GM12878 (cell line): ENCODE data around the gene DNAAF5. TPM values are rescaled to one million over a fixed set of nuclear protein-coding genes. Genes with fewer than 3 reads are reported as not detected.

ENCODE experiments used
- ATAC-seq: fragments of 200-7000 bp; cut with Tn5 transposase; 3 replicates; pipeline ENCODE4 v1.9.1; 2020; ENCODE audit warnings: mild to moderate bottlenecking, moderate library complexity
- BruUV-seq: library from RNA; stranded (reverse); fragments of 400-500 nt; replicated peaks from 2 replicates; lab custom pipeline; 2021; lab: Mats Ljungman, UMichigan
- CTCF ChIA-PET: fragments of 300-600 bp; sonication (Branson Sonifier 250); formaldehyde crosslinking; extraction: SDS; loops from one replicate; lab custom pipeline; 2021; ENCODE audit warnings: inconsistent platforms; lab: Yijun Ruan, JAX
- POLR2A ChIA-PET: fragments of 350-600 bp; formaldehyde crosslinking; extraction: SDS; loops from one replicate; lab custom pipeline; 2021; ENCODE audit warnings: inconsistent platforms; lab: Charles Lee
- RAD21 ChIA-PET: fragments of 300-600 bp; sonication (Branson Sonifier 250); formaldehyde crosslinking; loops from one replicate; lab custom pipeline; 2023; ENCODE audit warnings: antibody characterized with exemption; ENCODE audit not compliant: unreplicated experiment; lab: Charles Lee
- SMC1A ChIA-PET: fragments of 300-600 bp; sonication (Branson Sonifier 250); formaldehyde crosslinking; loops from one replicate; lab custom pipeline; 2023; ENCODE audit not compliant: unreplicated experiment, uncharacterized antibody; lab: Charles Lee
- DNase-seq: peaks from one replicate; pipeline ENCODE4 v3.0.0-alpha.2; 2011; ENCODE audit warnings: low read depth, low spot score
- FAIRE-seq: peaks from 3 replicates; lab custom pipeline; 2011; peaks lifted over from hg19 to GRCh38; lab: Jason Lieb, UNC
- H2AFZ ChIP-seq: 2 replicates; pipeline ENCODE4 v1.6.0; 2011; ENCODE audit warnings: low read depth, low read length, control low read depth; ENCODE audit not compliant: control insufficient read depth
- H3K27ac ChIP-seq: 2 replicates; pipeline ENCODE4 v1.5.1; 2011; ENCODE audit warnings: control low read depth; ENCODE audit not compliant: control insufficient read depth, insufficient read depth
- H3K27me3 ChIP-seq, 2 experiments: replicated peaks in 1 of 2; 2 replicates each; pipeline versions ENCODE4 v1.6.0 to v1.6.1; 2011; ENCODE audit warnings: low read length in 1 of 2; ENCODE audit not compliant: control insufficient read depth in 2 of 2, insufficient read depth in 2 of 2
- H3K36me3 ChIP-seq, 2 experiments: 2 replicates each; pipeline ENCODE4 v1.5.1; 2011; ENCODE audit warnings: low read length in 1 of 2; ENCODE audit not compliant: control insufficient read depth in 2 of 2, insufficient read depth in 2 of 2
- H3K4me1 ChIP-seq: 2 replicates; pipeline ENCODE4 v1.6.1; 2011; ENCODE audit warnings: mild to moderate bottlenecking, low read length, moderate library complexity, mixed read lengths; ENCODE audit not compliant: control insufficient read depth, insufficient read depth
- H3K4me2 ChIP-seq: 2 replicates; pipeline ENCODE4 v1.6.0; 2011; ENCODE audit warnings: control low read depth; ENCODE audit not compliant: control insufficient read depth, insufficient read depth
- H3K4me3 ChIP-seq: fragments of 200-600 bp; sonication (generic); 2 replicates; pipeline ENCODE4 v1.5.1; 2016
- H3K79me2 ChIP-seq: 2 replicates; pipeline ENCODE4 v1.6.0; 2011; ENCODE audit warnings: low read length; ENCODE audit not compliant: control insufficient read depth, insufficient read depth
- H3K9ac ChIP-seq: 2 replicates; pipeline ENCODE4 v1.8.0; 2011; ENCODE audit warnings: low read length, control low read depth, mixed read lengths; ENCODE audit not compliant: control insufficient read depth, insufficient read depth
- H3K9me3 ChIP-seq: replicated peaks from 3 replicates; pipeline ENCODE4 v1.5.1; 2011; ENCODE audit warnings: mild to moderate bottlenecking, low read length; ENCODE audit not compliant: control insufficient read depth, insufficient read depth
- H4K20me1 ChIP-seq: 2 replicates; pipeline ENCODE4 v1.6.0; 2011; ENCODE audit not compliant: control insufficient read depth, insufficient read depth
- ASH2L ChIP-seq: fragments of 300-600, 200-600 bp; sonication (generic); IDR thresholded peaks from 2 replicates; pipeline ENCODE4 v1.6.1; 2017; ENCODE audit warnings: low read depth, mild to moderate bottlenecking, borderline replicate concordance
- CEBPB ChIP-seq, 2 experiments: fragments of 150-350 bp in 1 of 2; IDR thresholded peaks; 2 replicates each; pipeline ENCODE4 v1.6.1; 2012 to 2014; ENCODE audit warnings: low read depth in 2 of 2, low read length in 2 of 2, borderline replicate concordance in 1 of 2, inconsistent platforms in 1 of 2
- CHD4 ChIP-seq: fragments of 200-600 bp; sonication (generic); IDR thresholded peaks from 2 replicates; pipeline ENCODE4 v1.6.1; 2016; ENCODE audit warnings: mild to moderate bottlenecking
- CTCF ChIP-seq, 3 experiments: IDR thresholded peaks in 2 of 3; conservative IDR thresholded peaks in 1 of 3; 2 replicates each; pipeline ENCODE4 v1.5.1; 2011; ENCODE audit warnings: low read depth in 3 of 3, low read length in 3 of 3, mild to moderate bottlenecking in 3 of 3, control low read depth in 2 of 3, moderate library complexity in 2 of 3, inconsistent platforms in 1 of 3, mixed read lengths in 1 of 3; ENCODE audit not compliant: control insufficient read depth in 2 of 3, insufficient read depth in 1 of 3; ENCODE audit errors: extremely low read depth in 1 of 3
- IRF3 ChIP-seq: fragments of 450-650 bp; IDR thresholded peaks from 2 replicates; pipeline ENCODE4 v1.6.1; 2014; ENCODE audit warnings: mild to moderate bottlenecking
- IRF4 ChIP-seq: IDR thresholded peaks from 2 replicates; pipeline ENCODE4 v1.6.1; 2011; ENCODE audit warnings: low read depth, low read length
- JUND ChIP-seq: IDR thresholded peaks from 2 replicates; pipeline ENCODE4 v1.6.1; 2012; ENCODE audit warnings: low read depth, mild to moderate bottlenecking, low read length, improper control_type of control experiment, moderate library complexity
- RBBP5 ChIP-seq: fragments of 200-600 bp; sonication (generic); conservative IDR thresholded peaks from 2 replicates; pipeline ENCODE4 v1.6.1; 2016
- RFX5 ChIP-seq: IDR thresholded peaks from 2 replicates; pipeline ENCODE4 v1.6.1; 2011; ENCODE audit warnings: low read depth, low read length, improper control_type of control experiment
- SUPT20H ChIP-seq: IDR thresholded peaks from 2 replicates; pipeline ENCODE4 v1.6.1; 2011; ENCODE audit warnings: low read depth, mild to moderate bottlenecking, low read length, moderate library complexity, borderline replicate concordance; ENCODE audit not compliant: control insufficient read depth
- USF2 ChIP-seq: IDR thresholded peaks from 2 replicates; pipeline ENCODE4 v1.6.1; 2011; ENCODE audit warnings: low read depth, low read length, improper control_type of control experiment, borderline replicate concordance
- YY1 ChIP-seq: IDR thresholded peaks from 2 replicates; pipeline ENCODE4 v1.6.1; 2011; ENCODE audit warnings: low read depth, mild to moderate bottlenecking, low read length
- ZBTB11 ChIP-seq: fragments of 450-650 bp; formaldehyde crosslinking; IDR thresholded peaks from 2 replicates; pipeline ENCODE4 v1.5.0; 2022; ENCODE audit warnings: mild to moderate bottlenecking, missing genetic modification characterization
- ZNF207 ChIP-seq: fragments of 450-650 bp; IDR thresholded peaks from 2 replicates; pipeline ENCODE4 v1.6.1; 2014; ENCODE audit warnings: antibody characterized with exemption, mild to moderate bottlenecking, borderline replicate concordance
- ZNF24 ChIP-seq: fragments of 450-650 bp; IDR thresholded peaks from 2 replicates; pipeline ENCODE4 v1.6.1; 2017; ENCODE audit warnings: antibody characterized with exemption, mild to moderate bottlenecking
- WGBS: methylation state at CpG from one replicate; pipeline ENCODE4 v1.1.6; 2016; ENCODE audit warnings: low lambda C conversion rate; ENCODE audit not compliant: insufficient replicate concordance, insufficient coverage; ENCODE audit errors: missing lambda C conversion rate; 5-methylcytosine and 5-hydroxymethylcytosine counted together
- in situ Hi-C: fragments of 300-500 bp; cut with MboI; formaldehyde crosslinking; loops from 9 replicates; pipeline ENCODE4 v1.14.3; 2018; ENCODE audit warnings: mixed read lengths
- intact Hi-C: fragments of 100-400 bp; cut with micrococcal nuclease; formaldehyde crosslinking; loops from one replicate; pipeline ENCODE4 v1.14.2; 2022; ENCODE audit not compliant: unreplicated experiment
- polyA plus RNA-seq, 11 experiments: library from polyadenylated mRNA; depleted of rRNA in 4 of 11; unstranded in 6 of 11; stranded (reverse) in 5 of 11; fragments of >200 nt; fragmentation: Nextera tagmentation in 4 of 11; fragmentation: Illumina TruSeq in 1 of 11; extraction: Ambion mirVana in 4 of 11; extraction: Trizol in 1 of 11; gene quantifications; 1 replicate in 1 of 11; 2 replicates in 10 of 11; pipeline versions ENCODE4 v1.2.1 to v1.2.3, GENCODE V29; 2011 to 2016; ENCODE audit warnings: inconsistent platforms in 2 of 11, missing spikeins in 2 of 11, low read depth in 1 of 11
- total RNA-seq, 4 experiments: library from RNA; depleted of rRNA in 3 of 4; stranded (reverse); fragments of >200 nt in 3 of 4; fragmentation: Illumina TruSeq in 1 of 4; extraction: Trizol in 1 of 4; gene quantifications; 2 replicates each; pipeline versions ENCODE4 v1.2.1 to v1.2.3, GENCODE V29; 2013 to 2021

Gene DNAAF5
- total and polyA plus RNA-seq, 10 of the 15 experiments (the other 5 are each of a cell fraction or from before 2014, with no cell fraction given), result 1.8 to 38.3 (median 9.2) TPM

- POLR2A ChIA-PET, result no interaction called here
- WGBS, result 91% methylated on average over 25 of the region's 25 CpGs
- no peak for FAIRE-seq
Measured at GRCh38 chr7:691361-692045, 35.0 kb upstream of the DNAAF5 start.

More at GRCh38 chr7:691361-692045, 35.0 kb upstream of the DNAAF5 start:
- no peaks in the 10 kb centered on the region for H3K79me2 ChIP-seq
- H3K4me3 ChIP-seq, result no peak overlapping the region
- no TSS peak for BruUV-seq
- intact Hi-C loops, result no loop called here
- TF ChIP-seq JUND, result no peak
- no peak for TF ChIP-seq IRF4
- TF ChIP-seq ASH2L, result no peak
- TF ChIP-seq CEBPB (IDR thresholded peaks at IDR 0.05; ENCODE audit: borderline replicate concordance in 1 of 2, low read depth in 2 of 2, low read length in 2 of 2), result no peak
- TF ChIP-seq CHD4, result no peak
- no peak for TF ChIP-seq IRF3
- TF ChIP-seq USF2, result no peak
- no peak for TF ChIP-seq RBBP5
- no peak for TF ChIP-seq SUPT20H
- TF ChIP-seq ZNF207, result no peak
- TF ChIP-seq YY1, result no peak
- TF ChIP-seq ZNF24, result no peak
- TF ChIP-seq CTCF (IDR thresholded peaks at IDR 0.05 in 2 of 3, conservative IDR thresholded peaks at IDR 0.05 in 1 of 3; ENCODE audit: control insufficient read depth in 2 of 3, extremely low read depth in 1 of 3, insufficient read depth in 1 of 3, low read depth in 3 of 3, low read length in 3 of 3), result no peak
- no peak for TF ChIP-seq RFX5
- no peak for TF ChIP-seq ZBTB11 (CRISPR knock-in tag)
- TF ChIP-seq, all 136 proteins: peak for 0
- ChIA-PET RAD21 (no interaction called here), SMC1A (no interaction called here), CTCF (no interaction called here)
- Histone ChIP-seq H3K27me3 (no peaks in the 10 kb centered on the region), H3K4me1 (no peaks in the 10 kb centered on the region), H3K27ac (no peak overlapping the region), H2AFZ (no peak overlapping the region), H3K9me3 (peaks cover 2% of the 10 kb centered on the region; the same call in 2 of the 3 replicates), H3K9ac (no peak overlapping the region), H3K36me3 (peaks cover 0 to 1% of the 10 kb centered on the region in 2 experiments; a peak in 3 of 4 replicates), H3K4me2 (no peak overlapping the region), H4K20me1 (no peaks in the 10 kb centered on the region)
- no peak for DNase-seq
- in situ Hi-C loops, result no loop called here
- no peak for ATAC-seq
